ENCODE measurements around the gene GAS7. TPM values are rescaled to one million over a fixed set of nuclear protein-coding genes. Genes with fewer than 3 reads are reported as not detected.

Gene GAS7
- total RNA-seq, 1 donor from 2014 or later: 0.08 TPM

GRCh38 chr17:9987779-9988585 lies 210.4 kb downstream of the GAS7 start:
- no peak for DNase-seq (ENCODE audit: low read depth)

GRCh38 chr17:9986754-9987382 lies 211.5 kb downstream of the GAS7 start:
- no peak for DNase-seq (ENCODE audit: low read depth)

- no peak for DNase-seq (ENCODE audit: low read depth)
These were observed 212.8 kb downstream of the GAS7 start for GRCh38 chr17:9985646-9986045.

GRCh38 chr17:9984768-9985167 lies 213.6 kb downstream of the GAS7 start:
- no peak for DNase-seq (ENCODE audit: low read depth)

- no peak for DNase-seq (ENCODE audit: low read depth)
These were observed 216.2 kb downstream of the GAS7 start for GRCh38 chr17:9982159-9982558.

GRCh38 chr17:9981344-9981915 lies 217.0 kb downstream of the GAS7 start:
- DNase-seq (ENCODE audit: low read depth): no peak

- no peak for DNase-seq (ENCODE audit: low read depth)
These were observed 218.9 kb downstream of the GAS7 start for GRCh38 chr17:9979463-9979995.

- no peak for DNase-seq (ENCODE audit: low read depth)
These were observed 221.2 kb downstream of the GAS7 start for GRCh38 chr17:9977180-9977575.

GRCh38 chr17:9976283-9977179 lies 221.9 kb downstream of the GAS7 start:
- no peak for DNase-seq (ENCODE audit: low read depth)

GRCh38 chr17:9974448-9975381 lies 223.7 kb downstream of the GAS7 start:
- no peak for DNase-seq (ENCODE audit: low read depth)

GRCh38 chr17:9973669-9974447 lies 224.5 kb downstream of the GAS7 start:
- DNase-seq (ENCODE audit: low read depth): no peak

GRCh38 chr17:9971991-9972390 lies 226.4 kb downstream of the GAS7 start:
- peak; percentile 3 for DNase-seq (ENCODE audit: low read depth)

GRCh38 chr17:9969301-9969935 lies 229.0 kb downstream of the GAS7 start:
- DNase-seq (ENCODE audit: low read depth): no peak

GRCh38 chr17:9968881-9969280 lies 229.5 kb downstream of the GAS7 start:
- DNase-seq (ENCODE audit: low read depth): no peak

GRCh38 chr17:9968008-9968407 lies 230.4 kb downstream of the GAS7 start:
- DNase-seq (ENCODE audit: low read depth): no peak

GRCh38 chr17:9959377-9959981 lies 238.9 kb downstream of the GAS7 start:
- DNase-seq (ENCODE audit: low read depth): no peak

GRCh38 chr17:9958586-9959281 lies 239.7 kb downstream of the GAS7 start:
- DNase-seq (ENCODE audit: low read depth): no peak

- DNase-seq (ENCODE audit: low read depth): no peak
These were observed 241.2 kb downstream of the GAS7 start for GRCh38 chr17:9957244-9957643.

Measured in myocyte (in vitro differentiated cells).